Measurements from ENCODE around the gene TRIM66.

Gene TRIM66

DNA sequence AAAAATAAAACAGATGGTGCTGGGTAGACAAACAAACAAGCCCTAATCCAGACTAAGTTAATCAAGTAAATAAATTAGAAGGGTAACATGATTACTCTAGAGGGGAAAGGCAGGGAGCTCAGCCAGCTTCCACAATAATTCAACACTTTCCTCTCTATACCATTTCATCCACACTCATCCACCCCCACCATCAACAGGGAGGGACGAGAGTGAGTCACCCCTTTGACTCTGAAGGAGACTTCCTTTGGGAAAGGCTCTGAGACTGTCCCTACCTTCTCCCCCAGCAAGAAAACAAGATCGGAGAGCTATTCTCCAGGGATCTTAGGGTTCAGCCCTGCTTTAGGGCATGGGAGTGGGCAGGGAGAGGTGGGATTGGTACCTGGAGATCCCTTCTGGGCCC is 33.1 kb downstream of the TRIM66 start:
- DNase-seq (ENCODE audit: low read depth): peak; percentile 73
- TF ChIP-seq, protein P1, sequence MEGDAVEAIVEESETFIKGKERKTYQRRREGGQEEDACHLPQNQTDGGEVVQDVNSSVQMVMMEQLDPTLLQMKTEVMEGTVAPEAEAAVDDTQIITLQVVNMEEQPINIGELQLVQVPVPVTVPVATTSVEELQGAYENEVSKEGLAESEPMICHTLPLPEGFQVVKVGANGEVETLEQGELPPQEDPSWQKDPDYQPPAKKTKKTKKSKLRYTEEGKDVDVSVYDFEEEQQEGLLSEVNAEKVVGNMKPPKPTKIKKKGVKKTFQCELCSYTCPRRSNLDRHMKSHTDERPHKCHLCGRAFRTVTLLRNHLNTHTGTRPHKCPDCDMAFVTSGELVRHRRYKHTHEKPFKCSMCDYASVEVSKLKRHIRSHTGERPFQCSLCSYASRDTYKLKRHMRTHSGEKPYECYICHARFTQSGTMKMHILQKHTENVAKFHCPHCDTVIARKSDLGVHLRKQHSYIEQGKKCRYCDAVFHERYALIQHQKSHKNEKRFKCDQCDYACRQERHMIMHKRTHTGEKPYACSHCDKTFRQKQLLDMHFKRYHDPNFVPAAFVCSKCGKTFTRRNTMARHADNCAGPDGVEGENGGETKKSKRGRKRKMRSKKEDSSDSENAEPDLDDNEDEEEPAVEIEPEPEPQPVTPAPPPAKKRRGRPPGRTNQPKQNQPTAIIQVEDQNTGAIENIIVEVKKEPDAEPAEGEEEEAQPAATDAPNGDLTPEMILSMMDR (IDR thresholded peaks at IDR 0.05; ENCODE audit: insufficient read depth, low read depth, low read length, missing control alignments): no peak
- no peak overlapping the region for H3K4me3 ChIP-seq (ENCODE audit: low read length)

DNA sequence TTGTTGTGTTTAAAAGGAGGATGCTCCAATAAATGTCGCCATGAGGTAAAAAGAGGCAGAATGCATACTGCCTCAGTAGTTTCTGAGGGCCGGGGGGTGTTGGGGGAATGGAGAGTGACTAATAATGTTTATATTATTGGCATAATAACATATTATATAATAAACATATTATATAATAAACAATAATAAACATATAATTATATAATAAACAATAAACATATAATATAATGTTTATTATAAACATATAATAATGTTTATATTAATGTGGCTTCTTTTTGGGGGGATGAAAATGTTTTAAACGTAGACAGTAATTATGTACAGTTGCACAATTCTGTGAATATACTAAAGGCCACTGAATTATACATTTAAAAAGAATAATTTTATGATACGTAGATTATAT is 35.6 kb downstream of the TRIM66 start:
- no peak overlapping the region for H3K4me3 ChIP-seq (ENCODE audit: low read length)
- TF ChIP-seq, protein P1 (IDR thresholded peaks at IDR 0.05; ENCODE audit: insufficient read depth, low read depth, low read length, missing control alignments): no peak
- no peak for DNase-seq (ENCODE audit: low read depth)

DNA sequence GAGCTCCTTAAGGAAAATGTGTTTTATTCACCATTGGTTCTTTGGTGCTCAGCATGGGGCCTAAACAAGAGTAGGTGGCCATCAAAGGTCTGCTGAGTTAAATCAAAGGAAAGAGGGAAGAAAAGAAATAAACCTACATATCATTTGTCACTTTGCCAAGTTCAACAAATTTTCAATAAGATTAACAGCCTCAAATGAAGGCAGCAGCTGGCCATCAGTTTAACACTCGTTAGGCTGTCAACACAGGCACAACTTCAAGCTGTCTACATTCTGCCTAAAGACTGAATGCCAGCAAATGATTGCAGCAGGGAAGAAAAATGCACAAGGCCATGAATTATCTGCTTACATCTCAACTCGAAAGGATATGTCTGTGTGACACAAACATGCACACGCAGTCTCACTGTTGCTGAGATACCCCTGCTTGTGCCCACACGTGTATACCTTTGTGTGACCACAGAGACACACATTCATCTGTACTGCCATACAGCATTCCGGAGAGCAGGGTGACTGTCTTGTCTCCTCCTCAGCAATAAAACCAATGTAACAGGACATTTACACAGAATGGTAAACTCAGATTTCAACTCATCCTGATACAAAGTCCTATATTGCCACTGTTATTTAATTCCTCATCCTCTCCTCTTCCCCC is 40.1 kb downstream of the TRIM66 start:
- H3K4me3 ChIP-seq (ENCODE audit: low read length): no peak overlapping the region
- DNase-seq (ENCODE audit: low read depth): no peak
- TF ChIP-seq, protein P1 (IDR thresholded peaks at IDR 0.05; ENCODE audit: insufficient read depth, low read depth, low read length, missing control alignments): no peak

DNA sequence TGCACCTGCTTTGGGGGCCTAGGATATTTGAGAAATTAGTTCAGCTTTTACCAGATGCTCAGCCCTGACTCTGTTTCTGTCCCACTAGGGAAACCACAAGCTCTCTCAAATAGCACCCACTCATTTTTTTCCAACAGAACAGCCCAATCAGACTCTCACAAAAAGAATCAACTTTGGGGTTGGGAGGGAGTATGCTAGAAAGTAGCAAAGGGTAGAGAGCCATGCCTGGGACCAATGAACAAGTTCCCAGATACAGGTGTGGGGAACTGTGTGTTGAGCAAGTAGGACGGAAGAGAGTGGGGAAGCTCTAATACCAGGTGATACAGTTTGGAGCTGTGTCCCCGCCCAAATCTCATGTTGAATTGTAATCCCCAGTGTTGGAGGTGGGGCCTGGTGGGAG is 41.1 kb downstream of the TRIM66 start:
- DNase-seq (ENCODE audit: low read depth): no peak
- TF ChIP-seq, protein P1 (IDR thresholded peaks at IDR 0.05; ENCODE audit: insufficient read depth, low read depth, low read length, missing control alignments): no peak

DNA sequence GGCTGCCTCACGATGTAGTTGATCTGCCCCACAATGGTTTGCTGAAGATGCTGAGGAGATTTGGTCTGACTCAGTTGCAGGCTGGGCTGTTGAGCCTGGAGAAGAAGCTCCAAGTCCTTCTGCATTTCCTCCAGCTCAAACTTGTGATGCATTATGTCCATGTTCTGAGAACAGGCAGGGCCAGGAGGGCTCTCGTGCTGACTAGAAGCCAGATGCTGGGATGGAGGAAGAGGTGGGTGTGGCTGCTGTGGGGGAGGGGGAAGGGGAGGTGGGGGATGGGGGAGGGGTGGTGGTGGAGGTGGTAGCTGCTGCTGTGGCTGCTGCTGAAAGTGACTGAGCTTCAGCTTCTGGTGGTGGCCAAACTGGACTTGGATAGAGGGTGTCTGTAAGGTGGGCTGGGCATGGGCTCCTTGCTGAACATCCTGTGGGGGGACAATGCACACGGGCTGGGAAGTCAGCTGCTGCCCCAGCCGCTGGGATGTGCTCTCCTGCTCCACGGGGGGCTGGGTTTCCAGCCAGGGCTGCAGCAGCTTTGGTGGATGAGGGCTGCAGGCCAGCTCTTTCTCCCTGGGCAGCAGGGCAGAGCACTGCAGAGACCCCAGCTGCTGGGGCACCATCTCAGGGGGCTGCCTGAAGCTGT is 42.1 kb downstream of the TRIM66 start:
- DNase-seq (ENCODE audit: low read depth): no peak
- TF ChIP-seq, protein P1 (IDR thresholded peaks at IDR 0.05; ENCODE audit: insufficient read depth, low read depth, low read length, missing control alignments): no peak
- no peak overlapping the region for H3K4me3 ChIP-seq (ENCODE audit: low read length)

More for the DNA sequence above, 41.1 kb downstream of the TRIM66 start:
- no peak overlapping the region for H3K4me3 ChIP-seq (ENCODE audit: low read length)

DNA sequence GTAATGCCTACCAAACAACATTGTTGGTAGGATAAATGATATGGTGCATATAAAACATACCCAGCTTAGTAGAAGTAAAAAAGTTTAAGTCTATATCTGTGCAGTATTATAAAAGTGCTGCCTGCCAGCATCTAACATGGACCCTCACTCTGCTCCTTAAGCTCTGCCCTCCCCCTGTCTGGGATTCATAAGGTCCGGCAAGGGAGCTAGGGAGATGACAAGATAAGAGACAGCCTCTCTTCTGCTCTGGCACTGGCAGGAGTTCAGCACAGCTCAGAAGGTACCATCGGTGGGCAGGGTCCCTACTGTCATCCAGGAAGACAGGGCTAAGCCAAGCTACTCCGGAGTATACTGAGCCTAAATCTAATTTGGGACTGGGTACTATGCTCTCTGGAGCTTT is 42.8 kb downstream of the TRIM66 start:
- H3K4me3 ChIP-seq (ENCODE audit: low read length): no peak overlapping the region
- no peak for DNase-seq (ENCODE audit: low read depth)
- TF ChIP-seq, protein P1 (IDR thresholded peaks at IDR 0.05; ENCODE audit: insufficient read depth, low read depth, low read length, missing control alignments): no peak

DNA sequence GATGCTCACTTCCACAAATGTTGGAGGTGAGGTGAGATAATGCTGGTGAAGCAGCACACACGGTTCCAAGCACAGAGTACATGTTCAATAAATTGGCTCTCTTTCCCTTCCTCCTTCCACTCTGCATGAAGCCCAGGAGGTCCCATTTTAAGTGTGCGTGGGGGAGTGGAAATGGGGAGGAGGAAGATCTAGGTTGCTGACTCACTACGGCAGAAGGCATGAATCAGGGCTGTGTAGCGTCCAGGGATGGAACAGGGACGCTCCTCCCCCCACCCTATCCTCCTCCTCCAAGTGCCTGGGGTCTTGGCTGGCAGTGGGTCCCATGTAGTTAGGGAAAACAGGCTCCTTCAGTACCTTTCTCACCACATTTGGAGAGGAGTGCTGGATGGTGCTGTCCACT is 44.2 kb downstream of the TRIM66 start:
- TF ChIP-seq, protein P1 (IDR thresholded peaks at IDR 0.05; ENCODE audit: insufficient read depth, low read depth, low read length, missing control alignments): no peak
- H3K4me3 ChIP-seq (ENCODE audit: low read length): no peak overlapping the region
- peak; percentile 9 for DNase-seq (ENCODE audit: low read depth)

Data from epithelial cell of esophagus (primary cell).